Astrocyte (in vitro differentiated cells and primary cell): ENCODE results near the gene PTPRQ.
"Not testable (repeated sequence)": the region's sequence is repeated elsewhere in the genome, so short reads cannot be mapped to it uniquely, and the experiment has no call there.

Experiments used
- EZH2 ChIP-seq: IDR thresholded peaks from 2 replicates; pipeline ENCODE4 v1.6.1; 2012; ENCODE audit warnings: mild to moderate bottlenecking, low read length, inconsistent platforms; ENCODE audit not compliant: insufficient read depth
- TF ChIP-seq, protein P1 (sequence below): IDR thresholded peaks from 2 replicates; pipeline ENCODE4 v1.5.1; 2011; ENCODE audit warnings: low read depth, mild to moderate bottlenecking, inconsistent platforms, low read length, moderate library complexity; ENCODE audit not compliant: insufficient read depth

- TF ChIP-seq, protein P1, sequence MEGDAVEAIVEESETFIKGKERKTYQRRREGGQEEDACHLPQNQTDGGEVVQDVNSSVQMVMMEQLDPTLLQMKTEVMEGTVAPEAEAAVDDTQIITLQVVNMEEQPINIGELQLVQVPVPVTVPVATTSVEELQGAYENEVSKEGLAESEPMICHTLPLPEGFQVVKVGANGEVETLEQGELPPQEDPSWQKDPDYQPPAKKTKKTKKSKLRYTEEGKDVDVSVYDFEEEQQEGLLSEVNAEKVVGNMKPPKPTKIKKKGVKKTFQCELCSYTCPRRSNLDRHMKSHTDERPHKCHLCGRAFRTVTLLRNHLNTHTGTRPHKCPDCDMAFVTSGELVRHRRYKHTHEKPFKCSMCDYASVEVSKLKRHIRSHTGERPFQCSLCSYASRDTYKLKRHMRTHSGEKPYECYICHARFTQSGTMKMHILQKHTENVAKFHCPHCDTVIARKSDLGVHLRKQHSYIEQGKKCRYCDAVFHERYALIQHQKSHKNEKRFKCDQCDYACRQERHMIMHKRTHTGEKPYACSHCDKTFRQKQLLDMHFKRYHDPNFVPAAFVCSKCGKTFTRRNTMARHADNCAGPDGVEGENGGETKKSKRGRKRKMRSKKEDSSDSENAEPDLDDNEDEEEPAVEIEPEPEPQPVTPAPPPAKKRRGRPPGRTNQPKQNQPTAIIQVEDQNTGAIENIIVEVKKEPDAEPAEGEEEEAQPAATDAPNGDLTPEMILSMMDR: not testable (repeated sequence)
- not testable (repeated sequence) for TF ChIP-seq EZH2
Measured at GRCh38 chr12:80676042-80676636, 232.1 kb downstream of the PTPRQ start.
